HG03175 (cell line): ENCODE results near the gene MSANTD1.

ENCODE experiments used
- ATAC-seq: cut with Tn5 transposase; IDR thresholded peaks from one replicate; pipeline ENCODE4 v1.9.1; 2021; ENCODE audit warnings: mild to moderate bottlenecking, moderate library complexity; ENCODE audit not compliant: unreplicated experiment

Gene MSANTD1

DNA sequence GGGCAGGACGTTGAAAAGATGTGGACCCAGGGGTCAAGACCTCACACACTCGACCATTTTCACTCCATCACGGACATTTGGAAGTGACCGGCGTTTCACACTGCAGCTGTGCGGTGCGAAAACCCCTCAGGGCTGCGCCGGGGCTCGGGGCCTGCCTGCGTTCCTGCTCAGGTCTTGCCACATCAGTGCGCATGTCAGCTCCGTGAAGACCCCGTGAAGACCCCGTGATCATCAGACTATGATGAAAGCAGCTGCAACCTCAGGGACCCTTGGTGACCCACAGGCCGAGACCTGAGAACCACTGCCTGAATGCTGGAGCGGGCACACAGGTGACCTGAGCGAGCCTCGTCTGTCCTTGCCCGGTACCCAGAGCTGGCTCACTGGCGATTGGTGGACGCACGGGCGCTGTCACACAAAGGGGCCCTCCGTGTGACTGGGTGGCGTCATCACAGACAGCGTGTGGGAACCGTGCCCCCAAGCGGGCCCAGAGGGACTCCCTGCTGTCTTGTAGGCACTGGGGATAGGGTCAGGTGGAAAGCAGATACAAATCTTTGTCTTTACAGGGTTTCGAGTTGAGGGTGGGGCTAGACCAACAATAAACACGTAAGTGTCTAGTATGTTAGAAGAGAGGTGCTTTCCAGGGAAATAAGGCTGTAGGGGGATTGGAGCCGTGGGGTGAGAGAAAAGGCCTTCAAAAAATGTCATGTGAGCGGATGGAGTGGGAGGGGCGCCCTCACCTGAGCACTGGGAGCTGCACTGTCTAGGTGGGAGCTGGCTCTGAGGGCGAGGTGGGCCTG, 12.7 kb downstream of the MSANTD1 start:
- ATAC-seq: no peak

DNA sequence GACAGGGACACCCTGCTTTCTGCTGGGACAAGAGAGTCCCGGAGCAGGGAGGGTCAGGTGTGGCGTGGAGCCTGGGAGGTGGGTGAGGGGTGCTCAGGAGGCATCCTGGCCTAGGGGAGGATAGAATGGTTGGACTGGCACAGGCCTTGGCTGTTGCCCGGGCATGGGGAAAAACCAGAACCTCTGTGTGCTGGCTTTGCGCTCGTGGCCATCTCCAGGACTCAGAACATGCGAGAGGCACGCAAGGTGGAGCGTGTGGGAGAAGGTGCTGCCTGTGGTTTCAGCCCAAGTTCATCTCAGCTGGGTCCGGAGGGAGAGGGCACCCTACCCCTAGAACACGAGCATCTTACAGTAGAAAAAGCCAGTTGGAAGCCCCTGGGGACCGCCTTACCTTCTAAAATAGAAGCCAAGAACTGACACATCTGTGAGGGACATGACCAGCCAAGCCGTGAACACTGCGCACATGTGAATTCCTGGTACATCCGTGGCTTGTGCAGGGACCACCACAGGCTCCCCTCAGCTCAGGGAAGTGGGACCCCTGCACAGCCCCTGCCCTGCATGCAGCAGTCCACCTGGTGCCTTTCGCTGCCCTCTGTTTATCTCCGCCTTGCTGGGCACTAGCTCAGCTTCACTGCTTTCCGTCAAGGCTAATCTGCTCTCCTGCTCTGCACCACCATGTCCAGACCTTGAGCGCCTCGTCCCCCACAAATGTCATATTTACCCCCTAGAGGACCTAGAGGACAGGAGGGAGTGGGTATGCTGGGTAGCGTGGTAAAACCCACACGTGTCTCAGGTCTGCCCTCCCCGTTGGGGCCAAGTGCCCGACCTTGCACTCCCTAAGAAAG, 13.5 kb downstream of the MSANTD1 start:
- ATAC-seq: no peak

DNA sequence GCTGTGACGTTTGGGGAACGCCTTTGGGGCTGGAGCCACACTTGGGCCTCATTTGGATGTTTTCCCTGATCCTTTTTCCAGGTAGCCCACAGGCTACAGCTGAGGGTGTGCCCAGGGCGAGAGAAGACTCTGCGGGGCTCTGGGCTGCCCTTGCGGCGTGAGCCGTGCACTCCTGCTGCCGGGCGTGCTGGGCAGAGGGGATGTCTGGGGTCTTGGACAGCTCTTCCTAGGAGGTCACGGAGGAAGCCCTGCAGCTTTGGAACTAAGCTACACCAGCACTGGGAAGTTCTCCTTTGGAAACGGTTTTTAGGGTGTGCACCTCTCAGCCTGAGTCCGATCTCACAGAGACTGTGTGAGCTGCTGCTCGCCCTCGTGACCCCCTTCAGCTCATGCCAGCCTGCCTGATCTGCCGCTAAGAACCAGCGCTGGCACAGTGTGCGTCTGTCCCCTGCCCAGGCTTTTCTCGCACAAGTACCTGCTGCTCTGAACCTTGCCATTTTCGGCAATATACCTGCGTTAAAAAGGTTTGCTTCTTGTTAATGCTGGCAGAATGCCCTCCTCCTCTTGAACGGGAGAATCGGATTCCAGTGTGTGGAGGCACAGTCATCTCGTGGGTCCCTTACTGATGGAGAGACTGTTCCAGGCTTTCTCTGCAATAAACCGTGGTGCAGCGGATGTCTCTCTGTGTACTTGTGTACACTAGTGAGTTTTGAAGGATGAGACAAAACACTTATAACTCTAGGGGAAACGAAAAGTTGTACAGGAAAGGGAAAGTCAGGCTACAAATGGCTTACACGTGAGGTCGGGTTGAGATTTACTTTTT, 14.3 kb downstream of the MSANTD1 start:
- ATAC-seq: no peak

DNA sequence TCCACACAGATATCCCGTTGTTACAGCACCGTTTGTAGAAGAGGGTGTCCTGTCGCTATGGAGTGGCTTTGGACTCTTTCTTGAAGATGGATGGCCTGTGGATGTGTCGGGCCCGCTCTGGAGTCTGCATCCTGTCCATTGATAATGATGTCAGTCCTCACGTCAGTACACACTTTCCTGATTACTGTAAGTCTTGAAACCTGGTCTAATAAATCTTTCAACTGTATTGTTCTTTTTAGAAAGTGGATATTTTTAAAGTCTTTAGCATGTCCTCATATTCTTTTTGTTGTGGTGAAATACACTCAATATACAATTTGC, 14.9 kb downstream of the MSANTD1 start:
- no peak for ATAC-seq

DNA sequence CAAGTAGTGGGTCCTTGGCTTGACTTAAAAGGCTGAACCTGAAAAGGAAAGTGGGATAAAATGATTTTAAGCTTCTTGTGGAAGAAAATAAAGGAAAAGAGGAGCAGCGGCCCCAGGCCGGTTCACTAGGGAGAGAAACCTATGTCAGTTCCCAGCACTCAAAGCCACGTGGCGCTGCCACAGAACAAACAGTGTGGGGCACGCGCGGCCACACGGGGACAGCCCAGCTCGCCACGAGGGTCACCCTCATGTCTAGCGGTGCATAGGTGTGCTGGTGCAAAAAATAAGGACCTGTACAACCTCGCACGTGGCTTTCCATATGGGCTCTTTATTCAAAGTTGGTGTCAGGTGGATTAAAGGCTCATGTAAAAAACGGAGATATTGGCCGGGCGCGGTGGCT, 17.1 kb downstream of the MSANTD1 start:
- ATAC-seq: no peak

DNA sequence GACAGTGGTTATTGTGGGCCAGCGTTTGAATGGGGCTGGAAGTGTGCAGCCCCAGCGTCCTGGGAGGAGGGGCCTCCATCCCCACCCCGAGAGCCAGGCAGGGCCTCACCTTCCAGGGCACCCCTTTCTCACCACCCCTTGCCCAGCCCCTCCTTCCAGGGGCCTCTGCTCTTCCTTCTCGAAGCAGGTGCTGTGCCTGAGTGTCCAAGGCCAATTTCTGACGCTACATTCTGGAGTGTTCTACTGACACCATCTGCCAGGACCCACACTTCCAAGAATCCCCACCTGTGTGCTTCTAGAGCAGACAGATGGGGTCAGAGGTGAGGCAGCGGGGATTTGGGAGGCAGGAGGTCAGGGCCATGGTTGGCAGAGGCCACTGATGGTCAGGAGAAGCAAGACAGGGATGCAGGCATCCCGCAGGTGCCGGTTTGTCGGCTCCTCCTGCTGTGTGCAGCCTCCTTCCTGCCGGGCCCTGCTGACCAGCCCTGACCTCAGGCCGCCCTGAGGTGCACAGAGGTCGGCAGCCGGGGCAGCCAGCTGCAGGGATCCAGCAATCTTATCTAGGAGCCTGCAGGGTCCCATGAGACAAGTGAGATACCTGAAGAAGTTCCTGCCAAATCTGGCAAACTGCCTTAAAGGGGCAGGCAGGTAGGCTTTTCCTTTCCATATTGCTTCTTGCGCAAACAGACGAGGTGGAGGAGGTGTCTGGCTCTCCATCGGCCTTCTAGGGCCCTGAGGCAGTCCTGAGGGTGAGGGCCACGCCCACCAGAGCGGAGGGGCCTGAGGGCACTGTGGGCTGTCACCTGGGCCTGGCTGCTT, 18.8 kb downstream of the MSANTD1 start:
- ATAC-seq: no peak

DNA sequence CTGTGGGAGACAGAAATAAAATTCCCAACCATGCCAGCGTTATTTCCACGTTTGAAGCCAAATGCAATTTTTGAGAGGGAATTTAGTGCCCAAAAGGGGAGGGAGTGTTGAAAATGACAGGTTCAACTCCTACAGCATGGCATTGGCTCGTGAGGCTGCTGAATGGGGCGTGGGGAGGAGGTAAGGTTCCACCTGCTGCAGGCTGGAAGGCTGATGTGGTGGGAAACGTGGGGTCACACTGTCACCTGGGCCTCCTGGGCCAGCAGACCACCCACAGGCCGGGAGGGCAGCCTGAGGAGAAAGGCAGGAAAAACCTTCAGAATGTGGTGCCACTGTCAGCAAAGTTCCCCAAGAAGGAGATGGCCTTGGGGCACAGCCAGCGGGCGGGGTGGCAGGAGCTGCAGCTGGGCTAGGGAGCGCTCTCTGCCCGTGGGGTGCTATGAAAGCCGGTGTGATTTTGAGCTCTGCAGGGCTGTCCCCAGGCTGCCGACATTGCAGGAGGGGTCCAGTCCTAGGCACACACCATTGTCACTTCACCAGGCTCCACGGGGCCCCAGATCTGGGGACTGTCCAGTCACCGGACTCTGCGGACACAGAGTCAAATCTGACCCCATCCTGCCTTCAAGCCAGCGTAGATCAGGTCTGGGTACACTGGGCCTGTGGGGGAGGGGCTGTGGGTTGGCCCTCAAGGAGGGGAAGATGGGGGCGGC, 19.6 kb downstream of the MSANTD1 start:
- ATAC-seq: no peak

DNA sequence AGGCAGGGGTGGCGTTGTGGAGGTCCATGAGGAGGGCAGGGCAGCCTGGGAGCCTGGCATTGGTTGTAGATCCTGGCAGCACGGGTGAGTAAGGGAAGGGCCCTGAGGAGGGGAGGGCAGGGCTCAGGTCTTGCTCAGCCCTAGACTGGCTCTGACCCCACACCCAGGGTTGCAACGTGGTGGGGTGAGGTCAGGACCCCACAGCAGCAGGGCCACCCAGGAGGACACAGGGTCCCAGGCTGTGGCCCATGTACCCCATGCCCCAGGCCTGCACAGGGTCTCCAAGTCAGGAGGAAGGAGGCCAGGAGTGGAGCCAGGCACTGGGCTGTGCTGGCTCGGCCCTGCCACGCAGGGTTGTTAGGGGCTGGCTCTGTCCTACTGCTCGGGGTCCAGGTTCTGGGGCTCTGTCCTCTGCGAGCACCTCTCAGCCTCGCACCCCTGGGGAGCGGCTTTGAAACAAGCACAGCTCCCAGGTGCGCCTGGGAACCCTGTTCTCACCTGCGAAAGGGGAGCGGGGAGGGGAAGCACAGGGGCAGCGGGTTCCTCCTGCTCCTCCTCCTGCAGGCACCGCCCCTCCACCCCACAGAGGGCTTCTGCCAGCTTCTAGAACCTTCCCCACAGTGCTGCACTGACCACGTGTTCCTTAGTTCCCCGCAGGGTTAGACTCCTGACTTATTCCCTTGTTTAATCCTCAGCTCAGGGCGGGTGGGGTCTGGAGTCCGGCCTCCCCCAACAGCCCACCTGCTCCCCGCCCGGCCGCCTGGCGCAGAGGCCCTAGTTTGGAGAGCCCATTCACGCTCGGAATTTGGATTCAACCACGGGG, 20.4 kb downstream of the MSANTD1 start:
- ATAC-seq: no peak

DNA sequence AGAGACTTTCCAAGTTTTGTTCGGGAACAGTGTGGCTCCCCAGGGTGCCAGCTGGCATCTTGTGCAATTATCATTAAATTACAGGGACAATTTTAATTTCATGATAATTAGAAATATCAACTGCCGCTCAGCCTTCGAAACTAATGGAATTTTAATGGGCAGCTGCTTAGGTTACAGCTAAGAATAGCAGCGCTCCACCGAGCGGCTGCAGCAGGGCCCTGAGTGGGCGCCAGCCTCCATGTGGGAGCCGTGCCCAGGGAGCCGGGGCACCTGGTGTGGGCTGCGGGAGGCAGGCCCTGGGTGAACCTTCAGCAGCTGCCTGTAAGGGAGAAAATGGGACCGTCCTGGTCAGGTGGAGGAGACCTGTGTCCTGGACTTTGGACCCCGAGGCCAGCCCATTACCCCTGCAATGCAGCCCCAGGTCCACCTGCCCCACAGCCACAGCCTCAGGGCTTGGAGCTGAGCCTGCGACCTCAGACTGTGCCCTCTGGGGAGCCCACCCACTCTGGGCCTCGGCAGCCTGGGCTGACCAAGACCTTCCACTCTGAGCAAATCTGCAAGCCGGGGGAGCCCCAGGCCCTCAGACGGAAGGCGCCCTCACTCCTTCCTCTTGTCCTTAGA, 21.1 kb downstream of the MSANTD1 start:
- ATAC-seq: no peak

DNA sequence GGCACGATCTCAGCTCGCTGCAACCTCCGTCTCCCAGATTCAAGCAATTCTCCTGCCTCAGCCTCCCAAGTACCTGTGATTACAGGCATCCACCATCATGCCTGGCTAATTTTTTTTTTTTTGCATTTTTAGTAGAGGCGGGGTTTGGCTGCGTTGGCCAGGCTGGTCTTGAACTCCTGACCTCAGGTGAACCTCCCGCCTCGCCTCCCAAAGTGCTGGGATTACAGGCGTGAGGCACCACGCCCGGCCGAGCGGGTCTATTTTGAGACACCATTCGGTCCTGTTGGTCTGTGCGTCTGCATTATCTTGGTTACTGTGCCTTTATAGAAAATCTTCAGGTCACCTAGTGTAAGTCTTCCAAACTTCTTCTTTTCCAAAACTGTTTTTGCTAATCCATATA, 22.2 kb downstream of the MSANTD1 start:
- ATAC-seq: no peak

DNA sequence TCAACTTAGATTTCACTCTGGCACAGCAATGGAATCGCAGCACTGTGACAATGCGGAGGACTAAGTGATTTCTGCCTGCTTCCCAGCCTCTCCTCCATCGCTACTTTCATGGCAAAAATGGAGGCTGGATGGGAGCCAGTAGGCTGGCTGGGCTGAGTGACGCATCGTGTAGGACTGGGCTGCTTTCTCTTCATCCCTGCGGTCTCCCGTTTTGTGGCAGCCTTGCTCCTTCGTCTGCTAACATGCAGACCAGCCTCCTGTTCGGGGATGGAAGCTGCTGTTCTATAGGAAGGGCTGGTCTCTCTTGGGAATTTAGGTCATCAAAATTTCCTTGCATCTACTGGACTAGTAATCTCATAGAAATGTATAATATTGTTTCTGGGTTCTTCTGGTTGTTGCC, 28.0 kb downstream of the MSANTD1 start:
- no peak for ATAC-seq

DNA sequence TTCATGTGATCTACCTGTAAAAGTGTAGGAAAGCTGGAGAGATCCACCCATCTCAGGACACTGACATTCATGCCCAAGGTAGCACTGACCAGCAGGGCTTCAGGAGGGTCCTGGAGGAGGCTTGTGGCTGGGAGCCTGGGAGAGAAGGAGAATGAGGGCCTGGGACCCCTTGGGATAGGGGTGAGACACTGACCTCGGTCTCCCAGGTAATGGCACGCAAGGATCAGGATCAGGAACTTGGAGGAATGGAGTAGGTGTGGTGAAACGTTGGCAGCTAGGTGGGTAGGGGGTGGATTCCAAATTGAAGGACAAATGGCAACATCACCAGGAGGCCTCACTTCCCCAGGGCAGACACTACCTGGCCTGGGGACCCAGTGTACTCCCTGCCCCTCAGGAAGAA, 31.5 kb downstream of the MSANTD1 start:
- ATAC-seq: no peak

DNA sequence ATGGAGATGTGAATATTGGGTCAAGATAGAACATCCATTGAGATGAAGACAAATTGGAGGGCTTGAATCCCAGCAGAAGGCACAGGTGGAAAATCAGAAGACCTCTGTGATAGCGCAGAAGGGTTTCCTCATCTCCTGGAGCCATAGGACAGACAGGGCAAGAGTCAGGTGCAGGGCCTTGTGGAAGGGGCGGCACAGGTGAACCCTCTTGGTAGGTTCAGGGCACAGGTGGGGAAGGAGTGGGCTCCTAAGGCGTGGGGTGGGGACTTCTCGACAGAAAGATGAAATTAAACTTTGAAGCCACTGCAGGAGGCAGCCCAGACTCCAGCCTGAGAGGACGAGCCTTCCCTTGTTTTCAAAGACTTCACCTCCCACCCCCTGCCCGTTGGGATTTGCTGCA, 34.5 kb downstream of the MSANTD1 start:
- no peak for ATAC-seq

DNA sequence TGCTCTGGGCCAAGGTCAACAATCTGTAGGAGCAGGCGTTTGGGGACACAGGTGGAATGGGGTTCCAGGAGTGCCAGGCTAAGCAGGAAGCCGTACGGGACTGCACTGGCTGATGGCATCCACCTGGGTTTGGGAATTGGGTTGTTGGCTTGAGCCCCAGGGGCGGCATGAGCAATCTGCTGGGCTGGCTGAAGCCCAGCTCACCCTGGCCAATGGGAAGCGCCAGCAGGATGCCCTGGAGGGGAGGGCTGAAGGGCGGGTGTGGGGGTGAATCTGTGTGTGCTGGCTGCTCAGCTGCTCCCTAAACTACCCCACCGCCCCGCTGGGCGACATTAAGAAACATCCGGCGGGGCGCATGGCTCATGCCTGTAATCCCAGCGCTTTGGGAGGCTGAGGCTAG, 35.0 kb downstream of the MSANTD1 start:
- ATAC-seq: no peak

DNA sequence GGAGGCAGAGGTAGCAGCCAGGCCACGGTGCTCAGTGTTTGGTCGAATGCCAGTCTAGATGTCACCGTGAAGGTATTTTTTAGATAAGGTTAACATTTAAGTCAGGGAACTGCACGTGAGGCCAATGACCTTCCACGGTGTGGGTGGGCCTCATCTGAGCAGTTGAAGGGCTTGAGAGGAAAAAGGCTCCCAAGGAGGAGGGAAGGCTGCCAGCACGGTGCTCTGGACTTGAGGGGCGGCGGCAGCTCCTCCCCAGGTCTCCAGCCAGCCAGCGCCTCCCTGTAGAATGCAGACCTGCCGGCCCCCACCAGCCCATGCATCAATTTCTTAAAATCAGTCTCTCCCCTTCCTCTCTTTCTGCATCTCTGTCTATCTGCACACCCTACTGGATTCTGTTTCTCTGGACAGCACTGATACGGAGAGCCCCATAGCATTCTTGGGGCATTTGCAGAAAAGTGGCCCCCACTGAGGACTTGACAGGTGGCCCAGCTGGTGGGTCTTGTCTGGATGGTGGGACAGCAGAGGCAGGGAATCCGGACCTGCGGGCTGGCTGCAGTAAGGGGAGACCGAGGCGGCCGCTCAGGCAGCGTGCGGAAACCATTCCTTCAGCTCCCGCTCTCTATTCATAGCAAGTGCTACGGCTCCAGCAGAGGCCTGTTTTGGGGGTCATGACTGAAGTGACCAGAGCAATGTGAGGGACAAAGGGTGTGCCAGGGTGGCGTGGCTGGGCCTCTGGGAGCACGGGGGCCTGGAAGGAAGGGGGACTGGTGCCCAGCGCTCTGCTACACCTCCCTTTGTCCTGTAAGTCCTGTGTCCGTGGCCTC, 36.0 kb downstream of the MSANTD1 start:
- no peak for ATAC-seq

DNA sequence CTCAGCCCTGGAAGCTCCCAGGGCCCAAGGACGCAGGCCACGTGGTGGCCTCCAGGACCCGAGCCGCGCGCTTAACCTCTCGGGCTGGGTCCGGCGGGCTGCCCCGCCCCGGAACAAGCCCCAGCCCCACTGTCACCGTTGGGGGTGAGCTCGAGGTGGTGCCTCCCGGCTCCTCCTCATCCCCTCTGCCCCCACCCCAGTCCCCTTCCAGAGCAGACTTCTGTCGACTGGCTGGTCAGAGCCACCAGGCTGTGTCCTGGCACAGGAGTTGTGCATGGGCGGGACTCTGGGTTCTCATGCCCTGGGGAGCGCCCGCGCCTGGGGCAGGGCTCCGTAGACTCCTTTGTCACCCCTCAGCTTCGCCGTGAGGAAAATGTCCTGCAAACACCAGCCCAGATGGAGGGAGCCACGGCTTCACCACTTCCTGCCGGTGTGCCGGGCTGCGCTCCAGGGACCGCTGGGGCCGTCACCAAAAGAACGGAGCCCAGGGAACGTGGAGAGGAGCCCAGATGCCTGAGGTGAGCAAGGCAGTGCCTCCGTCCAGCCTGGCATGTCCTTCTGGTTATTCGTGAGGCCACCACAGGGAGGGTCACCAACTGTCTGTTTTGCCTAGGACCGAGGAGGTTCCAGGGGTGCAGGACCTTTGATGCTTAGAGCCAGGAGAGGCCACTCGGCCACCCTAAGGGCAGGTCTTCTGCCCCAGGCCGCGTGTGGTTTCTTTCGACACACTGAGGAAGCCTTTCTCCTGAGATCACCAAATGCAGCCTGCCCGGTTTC, 36.8 kb downstream of the MSANTD1 start:
- peak; percentile 88 for ATAC-seq
